Activated T-cell treated with anti-CD3 and anti-CD28 coated beads, Interleukin-2, amount 50 U/mL, for 24 hours (primary cell): ENCODE measurements around the gene SKOR2.

Experiments used
- DNase-seq: peaks from one replicate; pipeline ENCODE4 v3.0.0-alpha.2; 2020
- H3K27ac Mint-ChIP-seq: 2 replicates; pipeline ENCODE4 v1.8.0; 2020; ENCODE audit warnings: mild to moderate bottlenecking, mixed read lengths
- H3K27me3 Mint-ChIP-seq: 2 replicates; pipeline ENCODE4 v1.8.0; 2020; ENCODE audit warnings: mixed read lengths
- H3K36me3 Mint-ChIP-seq: 2 replicates; pipeline ENCODE4 v1.8.0; 2020; ENCODE audit warnings: low read depth, mixed read lengths
- H3K4me1 Mint-ChIP-seq: 2 replicates; pipeline ENCODE4 v1.8.0; 2020; ENCODE audit warnings: low read depth, mixed read lengths
- H3K4me3 Mint-ChIP-seq: 2 replicates; pipeline ENCODE4 v1.8.0; 2020; ENCODE audit warnings: mild to moderate bottlenecking, moderate library complexity, mixed read lengths
- H3K9me3 Mint-ChIP-seq: 2 replicates; pipeline ENCODE4 v1.8.0; 2020; ENCODE audit warnings: mixed read lengths

SKOR2 gene

GRCh38 chr18:47263150-47263429 is 11.6 kb upstream of the SKOR2 start:
- no peaks in the 10 kb centered on the region for H3K9me3 Mint-ChIP-seq
- H3K4me3 Mint-ChIP-seq: no peak overlapping the region
- H3K27ac Mint-ChIP-seq: no peak overlapping the region
- peaks cover 91% of the 10 kb centered on the region for H3K27me3 Mint-ChIP-seq
- DNase-seq: no peak
- H3K4me1 Mint-ChIP-seq: peaks cover 11% of the 10 kb centered on the region
- no peaks in the 10 kb centered on the region for H3K36me3 Mint-ChIP-seq

GRCh38 chr18:47262301-47263149 is 11.1 kb upstream of the SKOR2 start:
- no peak for DNase-seq
- H3K36me3 Mint-ChIP-seq: no peaks in the 10 kb centered on the region
- no peaks in the 10 kb centered on the region for H3K9me3 Mint-ChIP-seq
- H3K4me1 Mint-ChIP-seq: peaks cover 11% of the 10 kb centered on the region
- no peak overlapping the region for H3K27ac Mint-ChIP-seq
- H3K4me3 Mint-ChIP-seq: no peak overlapping the region
- peaks cover 87% of the 10 kb centered on the region for H3K27me3 Mint-ChIP-seq

DNA sequence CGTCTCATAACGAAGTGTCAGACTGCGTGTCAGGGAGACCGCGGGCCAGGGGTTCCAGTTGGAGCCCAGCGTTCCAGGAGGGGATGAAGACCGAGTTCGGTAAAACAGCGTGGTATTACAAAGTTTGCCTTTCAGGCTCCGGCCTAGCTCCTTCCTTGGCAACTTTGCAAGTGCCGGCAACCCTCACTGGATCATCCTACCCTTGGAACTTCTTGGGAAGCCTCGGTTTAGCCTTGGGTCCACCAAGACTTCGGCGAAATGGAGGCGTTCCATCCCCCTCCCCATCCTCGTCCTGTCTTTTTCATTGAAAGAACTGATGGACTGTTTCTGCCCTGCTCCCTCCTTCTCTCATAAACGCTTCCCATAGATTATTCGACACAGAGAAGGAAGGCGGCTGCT is 10.4 kb upstream of the SKOR2 start:
- H3K27me3 Mint-ChIP-seq: peaks cover 91% of the 10 kb centered on the region
- H3K9me3 Mint-ChIP-seq: no peaks in the 10 kb centered on the region
- H3K4me1 Mint-ChIP-seq: peaks cover 11% of the 10 kb centered on the region
- no peak overlapping the region for H3K27ac Mint-ChIP-seq
- DNase-seq: no peak
- H3K4me3 Mint-ChIP-seq: no peak overlapping the region
- H3K36me3 Mint-ChIP-seq: no peaks in the 10 kb centered on the region

- Mint-ChIP-seq H3K4me3 (no peak overlapping the region), H3K36me3 (no peaks in the 10 kb centered on the region), H3K4me1 (peaks cover 11% of the 10 kb centered on the region), H3K27ac (no peak overlapping the region), H3K27me3 (peaks cover 92% of the 10 kb centered on the region), H3K9me3 (no peaks in the 10 kb centered on the region)
- no peak for DNase-seq
These were observed 9.7 kb upstream of the SKOR2 start for GRCh38 chr18:47260924-47261701.

GRCh38 chr18:47260120-47260923 is 8.9 kb upstream of the SKOR2 start:
- Mint-ChIP-seq H3K4me3 (no peak overlapping the region), H3K27ac (no peak overlapping the region), H3K9me3 (no peaks in the 10 kb centered on the region), H3K4me1 (peaks cover 11% of the 10 kb centered on the region), H3K27me3 (peaks cover 92% of the 10 kb centered on the region), H3K36me3 (no peaks in the 10 kb centered on the region)
- no peak for DNase-seq

DNA sequence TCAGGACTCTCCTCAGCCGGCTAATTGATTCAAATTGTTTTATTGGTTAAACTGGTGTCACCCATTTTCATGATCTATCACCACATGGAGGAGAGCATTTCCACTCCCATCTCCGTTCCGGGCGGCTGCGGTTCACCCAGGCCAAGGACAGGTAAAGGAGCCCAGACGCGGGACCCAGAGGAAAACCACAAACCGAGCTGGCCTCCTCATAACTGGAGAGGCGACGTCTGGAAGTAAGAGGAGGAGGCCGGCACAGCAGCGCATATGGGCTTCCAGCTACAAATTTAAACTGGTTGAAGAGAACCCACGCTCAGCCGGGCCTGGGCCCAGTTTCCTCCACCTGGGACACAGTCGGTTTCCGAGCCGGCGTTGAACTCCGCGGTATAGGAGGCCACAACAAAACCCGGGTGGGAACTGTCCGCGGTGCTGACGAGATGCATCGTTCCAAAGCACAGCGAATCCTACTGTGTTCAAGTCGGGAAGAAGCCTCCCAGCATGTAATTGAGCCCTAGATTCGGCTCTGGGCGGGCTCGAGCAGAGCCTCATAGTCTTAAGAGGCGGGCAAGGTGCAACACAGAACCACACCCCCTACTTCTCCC is 3.0 kb upstream of the SKOR2 start:
- Mint-ChIP-seq H3K36me3 (no peaks in the 10 kb centered on the region), H3K27ac (no peak overlapping the region), H3K4me1 (peaks cover 10% of the 10 kb centered on the region), H3K27me3 (peaks cover 93% of the 10 kb centered on the region), H3K9me3 (no peaks in the 10 kb centered on the region), H3K4me3 (no peak overlapping the region)
- no peak for DNase-seq

GRCh38 chr18:47253101-47253654 is 1.7 kb upstream of the SKOR2 start:
- peaks cover 3% of the 10 kb centered on the region for H3K9me3 Mint-ChIP-seq
- H3K36me3 Mint-ChIP-seq: no peaks in the 10 kb centered on the region
- peaks cover 18% of the 10 kb centered on the region for H3K4me1 Mint-ChIP-seq
- H3K4me3 Mint-ChIP-seq: no peak overlapping the region
- H3K27ac Mint-ChIP-seq: no peak overlapping the region
- H3K27me3 Mint-ChIP-seq: peaks cover 92% of the 10 kb centered on the region
- DNase-seq: no peak

DNA sequence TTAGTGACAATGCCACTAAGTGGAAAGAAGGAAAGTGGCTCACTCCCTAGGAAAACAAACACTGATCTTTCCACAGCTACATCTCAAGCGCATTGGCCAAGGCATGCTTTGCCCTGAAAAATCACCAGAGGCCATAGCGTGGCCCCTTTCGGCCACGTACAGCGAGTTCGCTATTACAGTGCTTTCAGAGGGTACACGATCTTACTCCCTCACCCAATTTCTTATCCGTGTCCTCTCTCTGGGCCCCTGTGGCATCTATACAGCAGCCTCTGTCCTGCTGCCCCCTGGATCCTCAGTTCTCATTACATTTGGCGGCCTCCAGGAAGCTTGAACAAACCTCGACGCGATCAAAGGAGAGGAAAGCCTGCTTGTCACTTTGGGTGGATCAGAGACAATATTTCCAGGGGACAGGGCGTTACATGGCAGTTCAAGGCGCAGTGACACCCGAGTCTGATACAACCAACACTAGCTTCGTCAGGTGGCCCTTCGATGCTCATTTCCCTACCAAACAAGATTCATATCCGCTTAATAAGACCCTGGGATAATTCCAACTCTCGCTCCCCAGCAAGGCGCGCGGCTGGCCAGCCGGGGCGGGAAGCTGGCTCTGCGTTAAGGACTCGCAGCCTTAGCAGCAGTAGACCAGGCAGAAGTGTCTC is 941 bp downstream of the SKOR2 start:
- H3K27me3 Mint-ChIP-seq: peaks cover 82% of the 10 kb centered on the region

GRCh38 chr18:47249314-47249981 is 2.0 kb downstream of the SKOR2 start:
- no peak for DNase-seq
- H3K4me1 Mint-ChIP-seq: peaks cover 23% of the 10 kb centered on the region
- H3K27ac Mint-ChIP-seq: peak overlapping the region; percentile 84
- H3K4me3 Mint-ChIP-seq: no peak overlapping the region
- H3K36me3 Mint-ChIP-seq: no peaks in the 10 kb centered on the region
- peaks cover 82% of the 10 kb centered on the region for H3K27me3 Mint-ChIP-seq
- H3K9me3 Mint-ChIP-seq: peaks cover 3% of the 10 kb centered on the region

More for the DNA sequence above, 941 bp downstream of the SKOR2 start:
- Mint-ChIP-seq H3K36me3 (no peaks in the 10 kb centered on the region), H3K27ac (no peak overlapping the region), H3K4me1 (peaks cover 23% of the 10 kb centered on the region), H3K4me3 (no peak overlapping the region), H3K9me3 (peaks cover 3% of the 10 kb centered on the region)
- DNase-seq: no peak

GRCh38 chr18:47248604-47249313 is 2.7 kb downstream of the SKOR2 start:
- H3K27me3 Mint-ChIP-seq: peaks cover 79% of the 10 kb centered on the region
- peaks cover 23% of the 10 kb centered on the region for H3K4me1 Mint-ChIP-seq
- no peaks in the 10 kb centered on the region for H3K36me3 Mint-ChIP-seq
- H3K27ac Mint-ChIP-seq: peak overlapping the region; percentile 84
- peaks cover 3% of the 10 kb centered on the region for H3K9me3 Mint-ChIP-seq
- no peak for DNase-seq
- peak overlapping the region; percentile 35 for H3K4me3 Mint-ChIP-seq

GRCh38 chr18:47248115-47248603 is 3.3 kb downstream of the SKOR2 start:
- H3K27me3 Mint-ChIP-seq: peaks cover 76% of the 10 kb centered on the region
- peak overlapping the region; percentile 35 for H3K4me3 Mint-ChIP-seq
- peaks cover 23% of the 10 kb centered on the region for H3K4me1 Mint-ChIP-seq
- DNase-seq: no peak
- peaks cover 3% of the 10 kb centered on the region for H3K9me3 Mint-ChIP-seq
- H3K27ac Mint-ChIP-seq: peak overlapping the region; percentile 84
- no peaks in the 10 kb centered on the region for H3K36me3 Mint-ChIP-seq

DNA sequence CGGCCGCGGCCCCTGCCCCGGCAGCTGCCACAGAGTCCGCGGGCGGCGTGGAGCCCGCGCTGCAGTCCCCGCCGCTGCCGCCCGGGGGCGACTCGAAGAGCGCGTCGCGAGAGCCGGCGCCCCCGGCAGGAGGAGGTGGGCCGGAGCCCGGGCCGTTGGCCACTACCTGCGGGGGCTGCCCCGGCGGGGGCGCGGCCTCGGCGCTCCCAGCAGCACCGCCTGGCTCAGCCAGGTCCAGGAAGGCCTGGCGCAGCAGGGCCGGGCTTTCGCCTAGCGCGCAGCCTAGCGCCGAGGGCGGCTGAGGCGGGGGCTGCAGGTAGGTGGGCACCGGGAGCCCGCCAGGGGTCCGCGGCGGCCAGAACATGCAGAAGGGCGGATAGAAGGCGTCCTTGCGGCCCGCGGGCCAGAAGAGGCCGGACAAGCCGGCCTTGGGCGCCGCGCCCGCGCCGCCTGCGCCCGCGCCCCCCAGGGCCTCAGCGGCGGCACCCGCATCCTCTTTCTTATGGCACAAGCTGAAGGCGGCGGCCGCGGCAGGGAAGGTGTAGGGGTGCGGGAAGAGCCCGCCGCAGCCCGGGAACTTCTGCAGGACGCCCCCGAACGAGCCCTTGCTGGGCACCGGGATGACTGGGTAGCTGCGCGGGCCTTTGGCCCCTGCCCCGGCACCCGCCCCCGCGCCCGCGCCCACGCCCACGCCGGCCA is 3.9 kb downstream of the SKOR2 start:
- Mint-ChIP-seq H3K27me3 (peaks cover 76% of the 10 kb centered on the region), H3K4me3 (no peak overlapping the region), H3K27ac (no peak overlapping the region), H3K36me3 (no peaks in the 10 kb centered on the region), H3K9me3 (peaks cover 3% of the 10 kb centered on the region), H3K4me1 (peaks cover 23% of the 10 kb centered on the region)
- DNase-seq: no peak
